ENCODE data around the gene FILIP1.

The FILIP1 gene

DNA sequence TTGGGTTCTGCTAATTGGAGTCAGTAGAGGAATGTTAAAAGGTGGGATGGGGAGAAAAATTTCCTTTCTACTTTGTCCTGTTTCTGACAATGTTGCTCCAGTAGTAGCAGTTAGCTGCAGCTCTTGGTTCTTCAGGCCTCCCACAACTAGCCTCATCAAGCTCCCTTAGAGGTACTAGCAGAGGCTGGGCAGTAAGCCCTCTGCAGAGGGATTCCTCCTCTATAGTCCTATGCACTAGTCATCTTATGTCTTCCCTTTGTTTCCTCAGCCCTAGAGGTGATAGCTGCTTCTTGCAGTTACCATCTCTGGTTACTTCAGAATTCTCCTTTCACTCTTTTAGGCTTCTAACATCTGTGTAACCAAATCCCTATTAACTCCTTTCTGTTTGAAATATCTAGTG lies 99.8 kb downstream of the FILIP1 start:
- TF ChIP-seq REST (IDR thresholded peaks at IDR 0.05; ENCODE audit: insufficient replicate concordance, low read depth) (no peak), POLR2AphosphoS5 (IDR thresholded peaks at IDR 0.05; ENCODE audit: low read depth) (no peak), GABPA (IDR thresholded peaks at IDR 0.05; ENCODE audit: low read depth) (no peak), SPI1 (IDR thresholded peaks at IDR 0.05; ENCODE audit: borderline replicate concordance, low read depth) (no peak; the same call in 1 of the 2 replicates)
- TF ChIP-seq, protein P1, sequence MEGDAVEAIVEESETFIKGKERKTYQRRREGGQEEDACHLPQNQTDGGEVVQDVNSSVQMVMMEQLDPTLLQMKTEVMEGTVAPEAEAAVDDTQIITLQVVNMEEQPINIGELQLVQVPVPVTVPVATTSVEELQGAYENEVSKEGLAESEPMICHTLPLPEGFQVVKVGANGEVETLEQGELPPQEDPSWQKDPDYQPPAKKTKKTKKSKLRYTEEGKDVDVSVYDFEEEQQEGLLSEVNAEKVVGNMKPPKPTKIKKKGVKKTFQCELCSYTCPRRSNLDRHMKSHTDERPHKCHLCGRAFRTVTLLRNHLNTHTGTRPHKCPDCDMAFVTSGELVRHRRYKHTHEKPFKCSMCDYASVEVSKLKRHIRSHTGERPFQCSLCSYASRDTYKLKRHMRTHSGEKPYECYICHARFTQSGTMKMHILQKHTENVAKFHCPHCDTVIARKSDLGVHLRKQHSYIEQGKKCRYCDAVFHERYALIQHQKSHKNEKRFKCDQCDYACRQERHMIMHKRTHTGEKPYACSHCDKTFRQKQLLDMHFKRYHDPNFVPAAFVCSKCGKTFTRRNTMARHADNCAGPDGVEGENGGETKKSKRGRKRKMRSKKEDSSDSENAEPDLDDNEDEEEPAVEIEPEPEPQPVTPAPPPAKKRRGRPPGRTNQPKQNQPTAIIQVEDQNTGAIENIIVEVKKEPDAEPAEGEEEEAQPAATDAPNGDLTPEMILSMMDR (IDR thresholded peaks at IDR 0.05; ENCODE audit: insufficient read depth, low read length): no peak
- H3K4me3 ChIP-seq (replicated peaks; ENCODE audit: insufficient read depth, low read length): no peak overlapping the region
- H3K27ac ChIP-seq (replicated peaks): no peak overlapping the region
- DNase-seq (ENCODE audit: low read depth in 1 of 2, low spot score in 1 of 2): no peak
- H3K27me3 ChIP-seq (ENCODE audit: insufficient read depth, poor library complexity, severe bottlenecking): no peaks in the 10 kb centered on the region

DNA sequence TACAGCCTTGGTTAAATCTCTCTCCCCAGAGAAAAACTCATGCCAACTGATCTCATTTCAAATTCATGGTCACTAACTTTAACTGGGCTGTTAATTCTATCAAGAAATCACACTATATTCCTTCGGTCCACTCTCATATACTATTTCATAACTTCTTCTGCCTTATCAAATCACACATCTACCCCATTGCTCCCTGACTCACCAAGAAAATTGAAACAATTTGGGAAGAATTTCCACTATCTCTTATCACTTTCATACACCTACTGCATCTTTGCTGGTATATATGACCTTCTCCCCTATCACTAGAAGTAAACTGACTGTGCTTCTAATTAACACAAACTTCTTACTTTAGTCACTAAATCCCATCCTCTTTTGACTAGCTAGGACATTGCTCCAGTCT lies 102.3 kb downstream of the FILIP1 start:
- no peak overlapping the region for H3K4me3 ChIP-seq (replicated peaks; ENCODE audit: insufficient read depth, low read length)
- no peak overlapping the region for H3K27ac ChIP-seq (replicated peaks)
- TF ChIP-seq, protein P1 (IDR thresholded peaks at IDR 0.05; ENCODE audit: insufficient read depth, low read length): no peak
- no peaks in the 10 kb centered on the region for H3K27me3 ChIP-seq (ENCODE audit: insufficient read depth, poor library complexity, severe bottlenecking)
- no peak for DNase-seq (ENCODE audit: low read depth in 1 of 2, low spot score in 1 of 2)

DNA sequence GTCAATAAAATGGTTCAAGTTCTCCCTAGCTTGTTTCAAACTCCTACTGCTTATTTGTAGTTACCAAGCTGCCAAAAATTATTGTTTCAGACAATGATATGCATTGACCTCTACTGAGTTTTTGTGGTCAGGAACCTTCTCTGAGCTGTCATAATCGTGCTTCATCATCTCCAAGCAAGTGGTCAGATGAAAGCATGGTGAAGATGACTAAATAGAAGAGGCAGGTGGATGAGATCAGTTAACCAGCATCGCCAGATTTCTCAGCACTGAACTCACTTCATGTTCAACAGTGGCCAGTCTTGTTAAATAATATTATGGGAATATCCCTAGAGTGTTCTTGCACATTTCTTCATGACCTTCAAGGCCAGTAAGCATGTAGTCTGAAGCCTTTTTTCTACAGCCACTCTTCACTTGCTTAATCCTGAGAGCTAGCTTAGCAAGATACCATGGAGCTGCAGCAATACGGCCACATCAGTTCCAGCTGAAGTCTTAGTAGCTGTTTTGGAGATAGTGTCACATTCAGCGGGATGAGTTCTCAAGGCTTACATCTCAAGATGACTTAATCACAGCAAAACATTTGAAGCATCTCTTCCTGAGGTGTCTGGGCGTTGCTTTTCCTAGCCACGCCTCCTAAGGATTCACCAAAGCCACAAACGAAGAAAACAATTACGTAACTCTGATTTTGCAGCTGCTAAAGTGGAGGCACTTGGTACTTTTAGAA lies 107.4 kb downstream of the FILIP1 start:
- Histone ChIP-seq H3K4me3 (replicated peaks; ENCODE audit: insufficient read depth, low read length) (no peak overlapping the region), H3K27ac (replicated peaks) (no peak overlapping the region), H3K27me3 (ENCODE audit: insufficient read depth, poor library complexity, severe bottlenecking) (peaks cover 3% of the 10 kb centered on the region)
- TF ChIP-seq, protein P1 (IDR thresholded peaks at IDR 0.05; ENCODE audit: insufficient read depth, low read length): no peak
- TF ChIP-seq POLR2AphosphoS5 (IDR thresholded peaks at IDR 0.05; ENCODE audit: low read depth): no peak
- no peak for TF ChIP-seq GABPA (IDR thresholded peaks at IDR 0.05; ENCODE audit: low read depth)
- no peak for TF ChIP-seq SPI1 (IDR thresholded peaks at IDR 0.05; ENCODE audit: borderline replicate concordance, low read depth)
- TF ChIP-seq REST (IDR thresholded peaks at IDR 0.05; ENCODE audit: insufficient replicate concordance, low read depth): no peak
- DNase-seq (ENCODE audit: low read depth in 1 of 2, low spot score in 1 of 2): peak in 1 of 2 experiments; percentile 5

DNA sequence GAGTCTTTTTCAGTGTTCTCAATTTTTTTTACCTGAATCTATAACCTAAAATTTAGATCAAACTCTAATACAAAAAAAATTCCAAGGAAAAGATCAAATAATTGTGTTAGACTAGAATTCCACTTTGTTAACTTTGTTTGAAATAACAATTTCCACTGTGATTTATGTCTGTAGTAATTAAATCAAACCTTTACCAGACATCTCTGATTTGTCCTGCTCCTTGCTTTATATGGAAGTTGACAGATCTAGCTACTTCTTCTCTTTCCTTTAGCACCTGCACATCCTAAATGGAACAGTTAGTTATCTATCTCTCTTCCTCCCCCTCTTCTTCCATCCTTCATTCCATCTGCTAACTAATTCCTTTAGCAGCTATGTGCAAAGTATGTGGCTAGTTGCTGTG lies 109.5 kb downstream of the FILIP1 start:
- no peak overlapping the region for H3K27ac ChIP-seq (replicated peaks)
- H3K4me3 ChIP-seq (replicated peaks; ENCODE audit: insufficient read depth, low read length): no peak overlapping the region
- DNase-seq (ENCODE audit: low read depth in 1 of 2, low spot score in 1 of 2): no peak
- TF ChIP-seq, protein P1 (IDR thresholded peaks at IDR 0.05; ENCODE audit: insufficient read depth, low read length): no peak
- TF ChIP-seq REST (IDR thresholded peaks at IDR 0.05; ENCODE audit: insufficient replicate concordance, low read depth) (no peak), SPI1 (IDR thresholded peaks at IDR 0.05; ENCODE audit: borderline replicate concordance, low read depth) (no peak), GABPA (IDR thresholded peaks at IDR 0.05; ENCODE audit: low read depth) (no peak), POLR2AphosphoS5 (IDR thresholded peaks at IDR 0.05; ENCODE audit: low read depth) (no peak)
- peaks cover 3% of the 10 kb centered on the region for H3K27me3 ChIP-seq (ENCODE audit: insufficient read depth, poor library complexity, severe bottlenecking)

Measured in HL-60 (cell line).